Measurements from ENCODE around the gene S100A7A. TPM values are rescaled to one million over a fixed set of nuclear protein-coding genes. Genes with fewer than 3 reads are reported as not detected.

S100A7A gene
- total and polyA plus RNA-seq, 2 of the 8 experiments (the other 6 are each of a cell fraction or from before 2014, with no cell fraction given) = not detected

- TF ChIP-seq CHD7 (IDR thresholded peaks at IDR 0.05; ENCODE audit: insufficient replicate concordance, low read length) (no peak), TAF7 (optimal IDR thresholded peaks at IDR 0.05; ENCODE audit: borderline replicate concordance, low read depth, low read length) (no peak), POLR2A (IDR thresholded peaks at IDR 0.05; ENCODE audit: control extremely low read depth in 1 of 2, low read depth in 2 of 2, low read length in 2 of 2) (no peak), SP4 (IDR thresholded peaks at IDR 0.05; ENCODE audit: low read length) (no peak), EGR1 (IDR thresholded peaks at IDR 0.05; ENCODE audit: borderline replicate concordance, low read depth, low read length) (no peak), KDM1A (IDR thresholded peaks at IDR 0.05; ENCODE audit: borderline replicate concordance, low read length) (no peak), EP300 (IDR thresholded peaks at IDR 0.05; ENCODE audit: borderline replicate concordance in 1 of 2, low read depth in 2 of 2, low read length in 2 of 2) (no peak), SIX5 (IDR thresholded peaks at IDR 0.05; ENCODE audit: low read depth, low read length) (no peak), SRF (IDR thresholded peaks at IDR 0.05; ENCODE audit: low read depth, low read length) (no peak), SAP30 (IDR thresholded peaks at IDR 0.05; ENCODE audit: insufficient read depth, insufficient replicate concordance, low read length) (no peak)
These were observed 16.8 kb downstream of the S100A7A start (continued) for GRCh38 chr1:153432874-153433681.
